ENCODE results near the gene ENKD1. TPM values are rescaled to one million over a fixed set of nuclear protein-coding genes. Genes with fewer than 3 reads are reported as not detected.
A peak's percentile ranks its signal among the peaks of the same experiment; 100 is the strongest.

The ENKD1 gene
- total RNA-seq, 6 donors from 2014 or later = 18.2 to 50.3 (median 28.5) TPM

- 50 to 55% methylated on average over 8 to 43 of the region's 59 CpGs for WGBS, 2 donors
- TF ChIP-seq POLR2AphosphoS5 (IDR thresholded peaks at IDR 0.05) (no peak), POLR2A (IDR thresholded peaks at IDR 0.05) (no peak), CTCF (IDR thresholded peaks at IDR 0.05) (no peak), EP300 (IDR thresholded peaks at IDR 0.05) (no peak)
These were observed 13.9 kb downstream of the ENKD1 start for GRCh38 chr16:67652578-67653127.

GRCh38 chr16:67651847-67652246 lies 14.7 kb downstream of the ENKD1 start:
- TF ChIP-seq POLR2AphosphoS5 (IDR thresholded peaks at IDR 0.05) = no peak
- no peak for TF ChIP-seq EP300 (IDR thresholded peaks at IDR 0.05)
- TF ChIP-seq POLR2A (IDR thresholded peaks at IDR 0.05) = no peak
- no peak for TF ChIP-seq CTCF (IDR thresholded peaks at IDR 0.05)
- H3K4me3 ChIP-seq = no peak overlapping the region
- no peak overlapping the region for H3K27ac ChIP-seq
- peaks cover 0 to 4% (median under 1%) of the 10 kb centered on the region in 4 donors for H3K36me3 ChIP-seq
- WGBS, 2 donors = 97% methylated on average over 4 of the region's 4 CpGs; no CpG with 5 or more reads in 1 of the 2 donors
- DNase-seq (no peak), ATAC-seq (ENCODE audit: low FRiP score in 2 of 2) (no peak)
- no peaks in the 10 kb centered on the region for H3K9me3 ChIP-seq
- peaks cover 0 to 24% (median 11%) of the 10 kb centered on the region in 4 donors for H3K27me3 ChIP-seq
- H3K4me1 ChIP-seq = peaks cover 10 to 15% (median 14%) of the 10 kb centered on the region in 4 donors

More at GRCh38 chr16:67652578-67653127, 13.9 kb downstream of the ENKD1 start:
- ATAC-seq (ENCODE audit: low FRiP score in 2 of 2) (peak in 1 of 2 donors; percentile 47), DNase-seq (peak in 1 of 2 donors; percentile 87)
- Histone ChIP-seq H3K36me3 (peaks cover 0 to 10% (median 7%) of the 10 kb centered on the region in 4 donors), H3K27ac (no peak overlapping the region), H3K9me3 (no peaks in the 10 kb centered on the region), H3K27me3 (peaks cover 0 to 24% (median 11%) of the 10 kb centered on the region in 4 donors), H3K4me3 (peak overlapping the region in 3 of 4 donors; percentile 38 to 44 (median 39)), H3K4me1 (peaks cover 10 to 15% (median 14%) of the 10 kb centered on the region in 4 donors)

- Histone ChIP-seq H3K9me3 (no peaks in the 10 kb centered on the region), H3K4me1 (peaks cover 10 to 15% (median 14%) of the 10 kb centered on the region in 4 donors), H3K27ac (no peak overlapping the region), H3K4me3 (no peak overlapping the region), H3K27me3 (peaks cover 0 to 24% (median 11%) of the 10 kb centered on the region in 4 donors), H3K36me3 (no peaks in the 10 kb centered on the region)
- no peak for TF ChIP-seq CTCF (IDR thresholded peaks at IDR 0.05)
- TF ChIP-seq POLR2AphosphoS5 (IDR thresholded peaks at IDR 0.05) = no peak
- no peak for TF ChIP-seq POLR2A (IDR thresholded peaks at IDR 0.05)
- TF ChIP-seq EP300 (IDR thresholded peaks at IDR 0.05) = no peak
- WGBS, 2 donors = 86 to 89% methylated on average over 3 to 7 of the region's 7 CpGs
- DNase-seq (no peak), ATAC-seq (ENCODE audit: low FRiP score in 2 of 2) (no peak)
These were observed 15.5 kb downstream of the ENKD1 start for GRCh38 chr16:67651039-67651438.

- Histone ChIP-seq H3K27ac (no peak overlapping the region), H3K4me1 (peaks cover 15 to 21% (median 17%) of the 10 kb centered on the region in 4 donors), H3K4me3 (no peak overlapping the region), H3K36me3 (no peaks in the 10 kb centered on the region), H3K9me3 (no peaks in the 10 kb centered on the region), H3K27me3 (peaks cover 0 to 26% (median 13%) of the 10 kb centered on the region in 4 donors)
- DNase-seq = no peak
- WGBS, 2 donors = 86 to 89% methylated on average over 8 of the region's 8 CpGs
- no peak for ATAC-seq (ENCODE audit: low FRiP score in 2 of 2)
- no peak for TF ChIP-seq POLR2A (IDR thresholded peaks at IDR 0.05)
- TF ChIP-seq EP300 (IDR thresholded peaks at IDR 0.05) = no peak
- TF ChIP-seq POLR2AphosphoS5 (IDR thresholded peaks at IDR 0.05) = no peak
- TF ChIP-seq CTCF (IDR thresholded peaks at IDR 0.05) = no peak
These were observed 16.5 kb downstream of the ENKD1 start for GRCh38 chr16:67650023-67650422.

Data from upper lobe of left lung (tissue), 6 donors.